GM12891 (cell line): ENCODE results near the gene AHDC1.
"Not testable (repeated sequence)": the region's sequence is repeated elsewhere in the genome, so short reads cannot be mapped to it uniquely, and the experiment has no call there.

Experiments used
- DNase-seq: peaks from one replicate; pipeline ENCODE4 v3.0.0; 2011; ENCODE audit warnings: low spot score; ENCODE audit not compliant: insufficient read length
- FAIRE-seq: peaks from 2 replicates; lab custom pipeline; 2011; peaks lifted over from hg19 to GRCh38; lab: Jason Lieb, UNC
- PAX5 ChIP-seq: IDR thresholded peaks from 2 replicates; pipeline ENCODE4 v1.6.1; 2011; ENCODE audit warnings: low read length, moderate library complexity, mild to moderate bottlenecking; ENCODE audit not compliant: insufficient read depth, severe bottlenecking
- POLR2A ChIP-seq: IDR thresholded peaks from 2 replicates; pipeline ENCODE4 v1.6.1; 2011; ENCODE audit warnings: low read depth, low read length, control low read depth
- POLR2AphosphoS5 ChIP-seq: IDR thresholded peaks from 2 replicates; pipeline ENCODE4 v1.6.1; 2011; ENCODE audit warnings: low read depth, low read length, control low read depth
- POU2F2 ChIP-seq: IDR thresholded peaks from 2 replicates; pipeline ENCODE4 v1.6.1; 2011; ENCODE audit warnings: low read depth, mild to moderate bottlenecking, control low read depth, low read length, moderate library complexity
- SPI1 ChIP-seq: IDR thresholded peaks from 2 replicates; pipeline ENCODE4 v1.6.1; 2011; ENCODE audit warnings: low read depth, low read length, control low read depth
- TAF1 ChIP-seq: IDR thresholded peaks from 2 replicates; pipeline ENCODE4 v1.6.1; 2011; ENCODE audit warnings: low read depth, low read length, control low read depth

AHDC1 gene

GRCh38 chr1:27633640-27634176 is 29.8 kb upstream of the AHDC1 start:
- DNase-seq (no peak), FAIRE-seq (no peak)
- no peak for TF ChIP-seq POLR2A
- TF ChIP-seq SPI1 = no peak
- no peak for TF ChIP-seq TAF1
- TF ChIP-seq POU2F2 = no peak
- TF ChIP-seq PAX5 = no peak
- TF ChIP-seq POLR2AphosphoS5 = no peak

- no peak for DNase-seq
- TF ChIP-seq TAF1 = no peak
- no peak for FAIRE-seq
Measured at GRCh38 chr1:27633298-27633610, 29.3 kb upstream of the AHDC1 start.

- no peak for DNase-seq
- peak; percentile 100 for FAIRE-seq
- TF ChIP-seq TAF1 (peak; percentile 31; the same call in 1 of the 2 replicates), POLR2A (peak; percentile 70), POU2F2 (no peak), POLR2AphosphoS5 (peak; percentile 51; the same call in 1 of the 2 replicates), PAX5 (no peak), SPI1 (peak; percentile 63)
Measured at GRCh38 chr1:27632387-27633297, 28.7 kb upstream of the AHDC1 start.

- FAIRE-seq (peak; percentile 88), DNase-seq (no peak)
- TF ChIP-seq TAF1 (no peak; the same call in 1 of the 2 replicates), POLR2AphosphoS5 (peak; percentile 22; the same call in 1 of the 2 replicates), SPI1 (no peak), POU2F2 (peak; percentile 83; the same call in 1 of the 2 replicates), PAX5 (no peak), POLR2A (no peak)
Measured at GRCh38 chr1:27630859-27631491, 27.0 kb upstream of the AHDC1 start.

DNA sequence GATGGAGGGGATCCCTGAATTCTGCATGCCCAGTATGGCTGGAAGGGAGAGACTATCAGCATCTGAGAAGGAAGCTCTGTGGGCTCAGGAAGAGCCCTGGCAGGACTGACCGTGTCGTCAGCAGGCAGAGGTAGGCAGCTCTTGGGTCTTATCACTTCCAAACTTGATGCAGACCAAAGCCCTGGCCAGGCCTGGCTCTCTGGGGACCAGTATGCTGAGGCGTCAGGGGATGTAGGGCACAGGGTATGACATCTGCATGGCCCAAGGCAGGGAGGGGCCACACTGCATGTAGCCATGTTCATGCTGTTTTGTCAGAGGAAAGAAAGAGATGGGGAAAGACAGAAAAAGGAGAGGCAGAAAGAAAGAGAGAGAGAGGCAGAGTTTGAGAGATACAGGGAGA is 24.8 kb upstream of the AHDC1 start:
- DNase-seq = no peak
- TF ChIP-seq PAX5 (no peak), TAF1 (no peak), POU2F2 (no peak), SPI1 (no peak), POLR2AphosphoS5 (no peak), POLR2A (no peak)
- peak; percentile 81 for FAIRE-seq

DNA sequence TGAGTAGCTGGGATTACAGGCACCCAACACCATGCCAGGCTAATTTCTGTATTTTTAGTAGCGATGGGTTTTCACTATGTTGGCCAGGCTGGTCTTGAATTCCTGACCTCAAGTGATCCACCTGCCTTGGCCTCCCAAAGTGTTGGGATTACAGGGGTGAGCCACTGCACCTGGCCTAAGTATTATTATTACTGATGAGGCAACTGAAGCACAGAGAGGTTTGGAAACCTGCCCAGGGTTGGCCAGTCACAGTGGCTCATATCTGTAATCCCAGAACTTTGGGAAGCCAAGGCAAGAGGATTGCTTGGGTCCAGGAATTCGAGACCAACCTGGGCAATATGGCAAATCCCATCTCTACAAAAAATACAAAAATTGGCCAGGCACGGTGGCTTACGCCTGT is 23.8 kb upstream of the AHDC1 start:
- FAIRE-seq, DNase-seq: not testable (repeated sequence)

DNA sequence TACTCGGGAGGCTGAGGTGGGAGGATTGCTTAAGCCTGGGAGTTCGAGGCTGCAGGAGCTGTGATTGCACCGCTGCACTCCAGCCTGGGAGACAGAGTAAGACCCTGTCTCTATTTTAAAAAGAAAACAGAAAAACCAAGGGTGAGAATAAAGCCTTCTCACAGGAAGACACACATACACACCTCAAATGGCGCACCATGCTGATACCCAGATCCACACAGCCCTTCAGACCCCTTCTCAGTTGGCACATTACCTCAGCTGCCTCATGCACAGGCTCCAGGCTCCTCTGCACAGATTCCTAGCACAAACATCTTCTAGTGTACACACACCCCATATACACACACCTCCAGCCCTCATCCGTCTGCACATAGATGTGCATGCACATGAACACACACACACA is 23.1 kb upstream of the AHDC1 start:
- no peak for DNase-seq
- TF ChIP-seq POU2F2 = no peak
- no peak for TF ChIP-seq PAX5
- no peak for TF ChIP-seq SPI1
- TF ChIP-seq POLR2AphosphoS5 = no peak
- TF ChIP-seq POLR2A = no peak
- TF ChIP-seq TAF1 = no peak
- peak; percentile 41 for FAIRE-seq

DNA sequence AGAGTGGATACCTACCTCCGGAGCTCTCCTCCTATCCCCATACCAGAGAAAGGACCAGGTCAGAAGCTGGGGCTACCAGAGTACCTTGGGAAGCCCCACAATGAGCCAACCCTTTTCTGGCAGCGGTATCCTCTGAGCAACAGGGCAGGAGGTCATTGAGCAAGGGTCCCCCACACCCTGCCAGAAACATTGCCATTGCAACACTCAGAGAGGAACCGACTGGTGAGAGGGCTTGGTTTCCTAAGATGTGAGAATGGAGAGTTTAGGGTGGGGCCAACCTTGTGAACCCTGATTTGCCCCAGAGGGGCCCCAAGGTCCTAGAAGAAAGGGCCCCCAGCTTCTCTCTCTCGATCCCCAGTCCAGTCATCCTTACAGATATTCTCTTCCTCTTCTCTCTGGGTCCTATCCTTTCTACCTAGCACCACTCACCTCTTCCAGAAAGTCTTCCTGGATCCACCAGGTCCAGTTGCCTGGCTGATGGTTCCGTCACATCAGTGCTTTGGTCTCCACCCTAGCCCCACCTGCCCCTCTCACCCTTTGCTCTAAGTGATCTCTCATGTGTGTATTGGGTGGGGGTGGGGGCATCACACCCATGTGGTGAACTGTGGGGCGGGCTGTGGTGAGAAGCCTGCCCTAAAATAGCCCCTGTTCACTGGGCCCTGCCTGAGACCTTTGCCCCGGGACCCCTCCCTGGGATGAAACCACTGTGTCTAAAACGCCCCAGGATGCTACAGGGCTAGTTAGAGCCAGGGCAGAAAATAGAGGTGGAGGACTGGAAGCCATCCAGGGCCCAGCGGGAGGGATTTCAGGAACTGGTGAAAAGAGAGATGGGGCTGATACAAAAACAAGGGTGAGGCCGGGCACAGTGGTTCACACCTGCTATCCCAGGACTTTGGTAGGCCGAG is 22.3 kb upstream of the AHDC1 start:
- FAIRE-seq (peak; percentile 88), DNase-seq (no peak)

More for the DNA sequence above, 22.3 kb upstream of the AHDC1 start:
- peak; percentile 11 for TF ChIP-seq PAX5
- TF ChIP-seq SPI1 = peak; percentile 48
- TF ChIP-seq POU2F2 = no peak
- peak; percentile 33 for TF ChIP-seq TAF1
- peak; percentile 61; the same call in 1 of the 2 replicates for TF ChIP-seq POLR2AphosphoS5
- TF ChIP-seq POLR2A = peak; percentile 74; the same call in 1 of the 2 replicates
